Upper lobe of right lung (tissue), 1 donor: ENCODE data around the gene CCSER1. TPM values are rescaled to one million over a fixed set of nuclear protein-coding genes. Genes with fewer than 3 reads are reported as not detected.

Source experiments
- ATAC-seq: fragments of 200-7000 bp; cut with Tn5 transposase; one replicate; pipeline ENCODE4 v1.9.1; 2020; ENCODE audit warnings: mild to moderate bottlenecking, moderate library complexity
- DNase-seq: peaks from one replicate; pipeline ENCODE4 v3.0.0-alpha.2; 2020
- H3K27ac ChIP-seq: fragments of 200-600 bp; one replicate; pipeline ENCODE4 v1.8.0; 2022
- H3K27me3 ChIP-seq: fragments of 200-600 bp; one replicate; pipeline ENCODE4 v1.8.0; 2022; ENCODE audit warnings: mild to moderate bottlenecking
- H3K36me3 ChIP-seq: fragments of 200-600 bp; one replicate; pipeline ENCODE4 v1.8.0; 2022
- H3K4me1 ChIP-seq: fragments of 200-600 bp; one replicate; pipeline ENCODE4 v1.8.0; 2022
- H3K4me3 ChIP-seq: fragments of 200-600 bp; one replicate; pipeline ENCODE4 v1.8.0; 2022; ENCODE audit warnings: mild to moderate bottlenecking
- H3K9me3 ChIP-seq: fragments of 200-600 bp; one replicate; pipeline ENCODE4 v1.8.0; 2022
- intact Hi-C: fragments of 100-400 bp; cut with DNase I; formaldehyde crosslinking; loops from one replicate; pipeline ENCODE4 v1.11.0; 2022
- total RNA-seq: library from RNA; stranded (reverse); fragmentation: NEBNext Ultra II Directional; extraction: Animal tissue kit (Norgen Biotek cat#: 25700); gene quantifications from one replicate; pipeline ENCODE4 v1.2.1, GENCODE V29; 2021
- TF ChIP-seq, protein P1 (sequence below): fragments of 200-600 bp; IDR thresholded peaks from one replicate; pipeline ENCODE4 v1.8.0; 2022; ENCODE audit warnings: antibody characterized with exemption
- donor health status: DM: no; HTN: yes; CAD: no; lungs with severe emphysema.

CCSER1 gene
- total RNA-seq, 1 donor from 2014 or later, result 7.4 TPM

GRCh38 chr4:90445380-90445779, 318.2 kb downstream of the CCSER1 start:
- H3K36me3 ChIP-seq, result no peaks in the 10 kb centered on the region
- no peak overlapping the region for H3K4me3 ChIP-seq
- TF ChIP-seq, protein P1, sequence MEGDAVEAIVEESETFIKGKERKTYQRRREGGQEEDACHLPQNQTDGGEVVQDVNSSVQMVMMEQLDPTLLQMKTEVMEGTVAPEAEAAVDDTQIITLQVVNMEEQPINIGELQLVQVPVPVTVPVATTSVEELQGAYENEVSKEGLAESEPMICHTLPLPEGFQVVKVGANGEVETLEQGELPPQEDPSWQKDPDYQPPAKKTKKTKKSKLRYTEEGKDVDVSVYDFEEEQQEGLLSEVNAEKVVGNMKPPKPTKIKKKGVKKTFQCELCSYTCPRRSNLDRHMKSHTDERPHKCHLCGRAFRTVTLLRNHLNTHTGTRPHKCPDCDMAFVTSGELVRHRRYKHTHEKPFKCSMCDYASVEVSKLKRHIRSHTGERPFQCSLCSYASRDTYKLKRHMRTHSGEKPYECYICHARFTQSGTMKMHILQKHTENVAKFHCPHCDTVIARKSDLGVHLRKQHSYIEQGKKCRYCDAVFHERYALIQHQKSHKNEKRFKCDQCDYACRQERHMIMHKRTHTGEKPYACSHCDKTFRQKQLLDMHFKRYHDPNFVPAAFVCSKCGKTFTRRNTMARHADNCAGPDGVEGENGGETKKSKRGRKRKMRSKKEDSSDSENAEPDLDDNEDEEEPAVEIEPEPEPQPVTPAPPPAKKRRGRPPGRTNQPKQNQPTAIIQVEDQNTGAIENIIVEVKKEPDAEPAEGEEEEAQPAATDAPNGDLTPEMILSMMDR, result no peak
- no peak overlapping the region for H3K27ac ChIP-seq
- ATAC-seq (no peak), DNase-seq (no peak)
- H3K27me3 ChIP-seq, result no peaks in the 10 kb centered on the region
- H3K4me1 ChIP-seq, result no peaks in the 10 kb centered on the region
- no peaks in the 10 kb centered on the region for H3K9me3 ChIP-seq
- intact Hi-C loops, result no loop called here

GRCh38 chr4:90449626-90450025, 322.4 kb downstream of the CCSER1 start:
- TF ChIP-seq, protein P1, result no peak
- Histone ChIP-seq H3K4me3 (no peak overlapping the region), H3K36me3 (no peaks in the 10 kb centered on the region), H3K27me3 (no peaks in the 10 kb centered on the region), H3K4me1 (no peaks in the 10 kb centered on the region), H3K27ac (no peak overlapping the region), H3K9me3 (no peaks in the 10 kb centered on the region)
- ATAC-seq, result no peak
- intact Hi-C loops, result no loop called here
- DNase-seq, result no peak

DNA sequence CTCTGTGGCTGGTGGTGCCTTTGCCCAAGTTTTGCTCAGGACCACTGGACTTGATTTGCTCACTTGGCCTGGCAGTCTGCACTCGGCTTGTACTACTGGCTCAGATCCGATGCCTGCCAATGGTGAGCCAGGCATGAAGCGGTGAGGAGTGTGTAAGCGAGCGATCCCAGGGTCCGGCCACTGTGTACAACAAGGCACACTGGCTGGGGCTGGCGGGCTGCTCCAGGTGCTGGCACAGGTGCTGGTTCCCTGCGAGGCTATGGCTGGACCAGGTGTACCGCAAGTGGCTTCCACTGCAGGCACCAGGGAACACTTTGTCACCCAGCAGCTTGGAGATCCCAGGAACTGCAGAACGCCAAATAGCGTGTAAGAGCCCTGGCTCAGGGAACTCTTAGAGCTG, 329.7 kb downstream of the CCSER1 start:
- no peak overlapping the region for H3K4me3 ChIP-seq
- no peaks in the 10 kb centered on the region for H3K27me3 ChIP-seq
- H3K9me3 ChIP-seq, result no peaks in the 10 kb centered on the region
- DNase-seq (no peak), ATAC-seq (peak; percentile 40)
- no peaks in the 10 kb centered on the region for H3K36me3 ChIP-seq
- TF ChIP-seq, protein P1, result no peak
- intact Hi-C loops, result no loop called here
- no peaks in the 10 kb centered on the region for H3K4me1 ChIP-seq
- H3K27ac ChIP-seq, result no peak overlapping the region

GRCh38 chr4:90457817-90458216, 330.6 kb downstream of the CCSER1 start:
- H3K27ac ChIP-seq, result no peak overlapping the region

DNA sequence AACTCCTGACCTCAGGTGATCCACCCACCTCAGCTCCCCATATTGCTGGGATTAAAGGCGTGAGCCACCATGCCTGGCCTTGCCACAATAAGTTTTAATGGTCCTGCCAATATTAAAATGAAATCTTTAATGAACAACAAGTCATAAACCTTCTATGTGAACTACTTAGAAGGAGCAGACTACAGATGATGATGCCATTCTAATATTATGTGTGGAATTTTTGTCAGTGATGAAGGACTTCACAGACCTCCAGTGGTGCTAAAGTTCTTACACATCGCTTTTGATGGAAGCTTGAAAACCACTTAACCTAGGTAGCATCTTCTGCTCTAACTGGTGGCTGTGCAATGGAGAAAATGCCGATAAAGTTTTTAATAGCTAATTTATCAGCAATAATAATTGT, 331.4 kb downstream of the CCSER1 start:
- Histone ChIP-seq H3K27me3 (no peaks in the 10 kb centered on the region), H3K4me3 (no peak overlapping the region), H3K4me1 (no peaks in the 10 kb centered on the region), H3K9me3 (no peaks in the 10 kb centered on the region), H3K27ac (no peak overlapping the region), H3K36me3 (no peaks in the 10 kb centered on the region)
- intact Hi-C loops, result no loop called here
- TF ChIP-seq, protein P1, result no peak
- DNase-seq, result no peak
- no peak for ATAC-seq

More at GRCh38 chr4:90457817-90458216, 330.6 kb downstream of the CCSER1 start:
- Histone ChIP-seq H3K27me3 (no peaks in the 10 kb centered on the region), H3K4me3 (no peak overlapping the region), H3K9me3 (no peaks in the 10 kb centered on the region), H3K4me1 (no peaks in the 10 kb centered on the region), H3K36me3 (no peaks in the 10 kb centered on the region)
- DNase-seq (no peak), ATAC-seq (no peak)
- TF ChIP-seq, protein P1, result no peak
- intact Hi-C loops, result no loop called here

- peak; percentile 80 for ATAC-seq
- H3K27me3 ChIP-seq, result no peaks in the 10 kb centered on the region
- no peak overlapping the region for H3K4me3 ChIP-seq
- no peak overlapping the region for H3K27ac ChIP-seq
- no peak for DNase-seq
- intact Hi-C loops, result no loop called here
- H3K36me3 ChIP-seq, result no peaks in the 10 kb centered on the region
- H3K9me3 ChIP-seq, result no peaks in the 10 kb centered on the region
- H3K4me1 ChIP-seq, result no peaks in the 10 kb centered on the region
- TF ChIP-seq, protein P1, result no peak
Measured at GRCh38 chr4:90474484-90474883, 347.3 kb downstream of the CCSER1 start.
